Thymus (tissue), 11 donors: Measurements from ENCODE around the gene CFAP99. TPM values are rescaled to one million over a fixed set of nuclear protein-coding genes. Genes with fewer than 3 reads are reported as not detected.

Experiments used
- DNase-seq, 9 donors: peaks; one replicate each; pipeline ENCODE4 v3.0.0-alpha.2; 2013; ENCODE audit warnings: low spot score in 9 of 9, low read depth in 6 of 9, missing footprints in 1 of 9
- H3K27ac ChIP-seq, 2 donors: one replicate each; pipeline ENCODE4 v1.5.1; 2013; ENCODE audit warnings: control low read depth in 1 of 2, low read depth in 1 of 2, low read length in 1 of 2, mild to moderate bottlenecking in 1 of 2, moderate library complexity in 1 of 2
- H3K27me3 ChIP-seq, 2 donors: one replicate each; pipeline ENCODE4 v1.5.1; 2013; ENCODE audit warnings: low read length in 1 of 2; ENCODE audit not compliant: control insufficient read depth in 2 of 2, insufficient read depth in 1 of 2
- H3K36me3 ChIP-seq, 2 donors: one replicate each; pipeline ENCODE4 v1.5.1; 2013; ENCODE audit warnings: low read length in 1 of 2, mild to moderate bottlenecking in 1 of 2, moderate library complexity in 1 of 2; ENCODE audit not compliant: control insufficient read depth in 2 of 2, insufficient read depth in 2 of 2
- H3K4me1 ChIP-seq, 2 donors: one replicate each; pipeline ENCODE4 v1.5.1; 2013; ENCODE audit warnings: low read length in 2 of 2; ENCODE audit not compliant: control insufficient read depth in 2 of 2, insufficient read depth in 2 of 2
- H3K4me3 ChIP-seq, 2 donors: one replicate each; pipeline ENCODE4 v1.5.1; 2013; ENCODE audit warnings: low read length in 2 of 2, control low read depth in 1 of 2, mild to moderate bottlenecking in 1 of 2
- H3K9me3 ChIP-seq, 2 donors: one replicate each; pipeline ENCODE4 v1.5.1; 2013; ENCODE audit warnings: low read length in 1 of 2, mild to moderate bottlenecking in 1 of 2; ENCODE audit not compliant: control insufficient read depth in 2 of 2, insufficient read depth in 1 of 2
- WGBS: extraction: QIAGEN DNeasy Blood & Tissue Kit; methylation state at CpG from one replicate; pipeline ENCODE4 v1.1.7; 2013; 5-methylcytosine and 5-hydroxymethylcytosine counted together
- polyA plus RNA-seq: library from polyadenylated mRNA; stranded (reverse); fragments of 200-250 nt; gene quantifications from one replicate; pipeline ENCODE4 v1.2.3, GENCODE V29; 2013
- total RNA-seq: library from RNA; stranded (reverse); fragments of 120-200 nt; gene quantifications from one replicate; pipeline ENCODE4 v1.2.4, GENCODE V29; 2013
- donor health status: healthy.

Gene CFAP99
- total and polyA plus RNA-seq, 2 donors = 0.18 to 0.19 TPM

DNA sequence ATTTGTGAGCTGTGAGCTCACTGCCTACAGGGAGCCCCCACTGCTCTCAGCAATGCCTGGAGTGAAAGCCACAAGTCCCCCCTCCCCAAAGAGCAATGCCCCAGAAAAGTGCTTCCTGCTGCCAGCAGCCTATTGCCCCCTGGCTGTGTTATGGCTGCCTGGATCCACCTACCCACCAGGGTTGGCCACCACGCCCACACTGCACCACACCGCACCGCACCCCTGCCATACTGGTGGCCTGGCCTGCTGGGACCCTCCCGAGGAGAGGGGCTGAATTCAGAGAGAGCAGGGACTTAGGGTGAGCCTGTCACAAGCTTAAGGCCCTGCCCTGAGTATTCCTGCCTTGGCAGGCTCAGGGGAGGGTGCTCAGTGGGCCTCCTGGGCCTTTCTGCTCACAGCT lies 4.3 kb downstream of the CFAP99 start:
- H3K36me3 ChIP-seq = no peaks in the 10 kb centered on the region
- no peak for DNase-seq
- H3K27me3 ChIP-seq = peaks cover 22 to 61% of the 10 kb centered on the region in 2 donors
- H3K4me3 ChIP-seq = no peak overlapping the region
- no peak overlapping the region for H3K27ac ChIP-seq
- H3K4me1 ChIP-seq = peaks cover 12 to 13% of the 10 kb centered on the region in 2 donors
- 80% methylated on average over 4 of the region's 4 CpGs for WGBS
- H3K9me3 ChIP-seq = peaks cover 0 to 3% of the 10 kb centered on the region in 2 donors

DNA sequence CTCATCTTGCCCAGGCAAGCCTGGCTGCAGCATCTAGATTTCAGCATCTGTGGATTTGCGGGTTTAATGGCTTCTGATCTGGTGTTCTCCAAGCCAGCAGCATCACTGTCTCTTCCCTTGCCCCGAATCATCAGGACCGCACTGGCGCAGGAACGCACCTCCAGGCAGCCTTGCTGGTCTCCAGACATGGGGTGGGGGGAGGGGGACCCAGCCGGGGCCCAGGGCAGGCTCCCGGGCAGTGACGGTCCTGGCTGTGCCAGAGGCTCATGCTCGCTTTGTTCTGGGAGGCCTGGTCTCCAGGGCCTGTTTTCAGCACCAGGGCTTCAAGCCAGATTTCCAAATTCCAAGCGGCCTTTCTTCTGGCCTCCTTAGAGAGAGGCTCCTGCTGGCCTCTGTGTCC lies 4.9 kb downstream of the CFAP99 start:
- Histone ChIP-seq H3K27ac (no peak overlapping the region), H3K9me3 (peaks cover 0 to 3% of the 10 kb centered on the region in 2 donors), H3K4me1 (peaks cover 9 to 12% of the 10 kb centered on the region in 2 donors), H3K27me3 (peaks cover 18 to 60% of the 10 kb centered on the region in 2 donors), H3K4me3 (no peak overlapping the region), H3K36me3 (no peaks in the 10 kb centered on the region)
- WGBS = 90% methylated on average over 10 of the region's 10 CpGs
- no peak for DNase-seq

- H3K4me3 ChIP-seq = no peak overlapping the region
- WGBS = 84% methylated on average over 10 of the region's 10 CpGs
- H3K9me3 ChIP-seq = peaks cover 0 to 3% of the 10 kb centered on the region in 2 donors
- peaks cover under 1 to 5% of the 10 kb centered on the region in 2 donors for H3K4me1 ChIP-seq
- H3K27me3 ChIP-seq = peaks cover 14 to 51% of the 10 kb centered on the region in 2 donors
- H3K27ac ChIP-seq = no peak overlapping the region
- no peak for DNase-seq
- no peaks in the 10 kb centered on the region for H3K36me3 ChIP-seq
Observed at GRCh38 chr4:2424581-2424980, 5.8 kb downstream of the CFAP99 start.

GRCh38 chr4:2425386-2426068 lies 6.8 kb downstream of the CFAP99 start:
- 98% methylated on average over 13 of the region's 13 CpGs for WGBS
- no peak overlapping the region for H3K27ac ChIP-seq
- no peaks in the 10 kb centered on the region for H3K4me1 ChIP-seq
- H3K27me3 ChIP-seq = peaks cover 5 to 42% of the 10 kb centered on the region in 2 donors
- H3K36me3 ChIP-seq = no peaks in the 10 kb centered on the region
- peaks cover 0 to 3% of the 10 kb centered on the region in 2 donors for H3K9me3 ChIP-seq
- no peak for DNase-seq
- H3K4me3 ChIP-seq = no peak overlapping the region

DNA sequence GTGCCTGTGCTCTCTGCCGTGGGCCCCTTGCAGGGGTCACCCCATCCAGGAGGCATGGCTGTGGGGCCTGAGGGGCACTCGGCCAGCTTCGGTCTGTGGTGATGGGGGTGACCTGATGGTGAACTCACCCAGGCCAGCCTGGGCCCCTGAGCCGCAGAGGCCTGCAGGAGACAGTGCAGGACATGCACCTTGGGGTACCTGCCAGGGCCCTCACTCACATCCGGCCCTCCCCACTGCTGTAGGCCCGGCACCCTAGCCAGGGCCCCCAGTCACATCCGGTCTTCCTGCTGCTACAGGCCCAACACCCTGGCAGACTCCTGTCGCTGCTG lies 7.3 kb downstream of the CFAP99 start:
- no peak overlapping the region for H3K4me3 ChIP-seq
- peaks cover 0 to 3% of the 10 kb centered on the region in 2 donors for H3K9me3 ChIP-seq
- DNase-seq = no peak
- WGBS = 93% methylated on average over 8 of the region's 8 CpGs
- H3K27me3 ChIP-seq = peaks cover 0 to 37% of the 10 kb centered on the region in 2 donors
- H3K36me3 ChIP-seq = no peaks in the 10 kb centered on the region
- H3K4me1 ChIP-seq = no peaks in the 10 kb centered on the region
- no peak overlapping the region for H3K27ac ChIP-seq

DNA sequence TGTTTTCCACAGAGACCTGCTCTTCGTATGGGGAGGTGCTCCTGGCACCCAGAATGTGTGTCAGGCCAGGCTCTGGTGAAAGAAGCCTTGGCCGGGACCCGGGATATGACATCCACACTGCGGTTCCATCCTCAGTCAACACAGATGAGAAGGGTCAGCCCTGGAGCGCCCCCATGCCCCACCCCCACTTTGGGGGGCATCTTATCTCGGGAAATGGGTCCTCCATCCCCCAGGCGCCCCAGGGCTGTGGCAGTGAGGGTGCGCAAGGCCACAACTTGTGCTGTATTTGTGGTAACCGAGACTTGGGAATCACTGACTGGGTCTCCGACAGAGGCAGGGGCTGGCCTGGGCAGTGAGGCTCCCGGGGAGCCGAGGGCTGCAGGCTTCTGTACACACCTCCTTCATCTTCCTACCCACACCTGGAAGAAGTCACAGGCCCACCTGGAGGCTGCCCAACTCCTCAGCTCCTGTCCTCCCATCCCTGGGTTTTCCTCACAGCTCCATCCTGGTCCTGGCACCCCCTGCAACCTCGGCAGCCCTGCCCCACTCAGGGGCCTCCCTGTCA lies 8.0 kb downstream of the CFAP99 start:
- Histone ChIP-seq H3K4me3 (no peak overlapping the region), H3K27me3 (peaks cover 0 to 29% of the 10 kb centered on the region in 2 donors), H3K36me3 (no peaks in the 10 kb centered on the region), H3K27ac (no peak overlapping the region), H3K9me3 (peaks cover 0 to 3% of the 10 kb centered on the region in 2 donors), H3K4me1 (no peaks in the 10 kb centered on the region)
- WGBS = 91% methylated on average over 13 of the region's 13 CpGs
- no peak for DNase-seq

DNA sequence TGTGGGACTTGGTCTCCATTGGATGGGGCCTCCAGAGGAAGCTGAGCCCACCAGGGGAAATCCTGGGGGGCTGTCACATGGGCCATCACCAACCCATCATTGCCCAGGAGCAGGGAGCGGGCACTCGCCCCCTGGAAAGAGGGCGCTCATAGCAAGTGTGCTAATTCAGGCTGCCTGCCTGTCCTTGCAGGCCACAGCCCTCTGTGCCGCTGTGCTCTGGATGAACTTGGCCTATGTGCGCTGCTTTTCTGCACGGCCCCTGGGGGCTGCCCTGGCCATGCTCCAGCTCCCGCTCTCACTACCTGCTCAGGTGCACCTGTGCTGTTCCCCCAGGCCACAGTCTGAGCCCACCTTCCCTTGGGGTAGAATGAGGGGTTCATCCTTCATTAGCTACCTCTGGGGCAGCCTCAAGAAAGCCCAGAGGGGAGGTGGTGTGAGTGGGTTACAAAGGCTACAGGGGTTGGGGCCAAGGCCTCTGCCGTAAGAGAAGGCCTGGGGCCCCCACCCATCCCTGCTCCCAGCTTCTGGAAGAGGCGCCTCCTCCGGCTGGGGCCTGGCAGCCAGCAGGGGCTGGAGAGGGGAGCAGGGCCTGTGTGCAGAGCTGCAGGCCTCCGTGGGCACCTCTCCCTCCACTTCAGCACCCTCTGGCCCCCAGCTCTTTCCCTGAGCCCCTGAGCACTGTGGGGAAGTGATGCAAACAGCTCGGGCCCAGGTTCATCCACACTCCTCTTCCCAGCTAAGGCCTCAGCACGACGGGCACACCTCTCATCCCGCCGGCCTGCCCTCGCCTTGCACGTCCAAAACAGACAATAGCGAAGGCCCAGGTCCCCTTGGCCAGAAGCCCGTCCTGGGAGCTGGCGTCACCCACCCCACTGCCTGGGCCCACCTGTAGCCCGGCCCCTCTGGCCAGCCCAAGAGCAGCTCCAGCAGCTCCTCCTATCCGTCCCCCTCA lies 8.9 kb downstream of the CFAP99 start:
- Histone ChIP-seq H3K4me1 (no peaks in the 10 kb centered on the region), H3K27me3 (peaks cover 0 to 20% of the 10 kb centered on the region in 2 donors), H3K9me3 (peaks cover 0 to 3% of the 10 kb centered on the region in 2 donors), H3K27ac (no peak overlapping the region), H3K4me3 (no peak overlapping the region), H3K36me3 (no peaks in the 10 kb centered on the region)
- no peak for DNase-seq
- WGBS = 96% methylated on average over 23 of the region's 23 CpGs

DNA sequence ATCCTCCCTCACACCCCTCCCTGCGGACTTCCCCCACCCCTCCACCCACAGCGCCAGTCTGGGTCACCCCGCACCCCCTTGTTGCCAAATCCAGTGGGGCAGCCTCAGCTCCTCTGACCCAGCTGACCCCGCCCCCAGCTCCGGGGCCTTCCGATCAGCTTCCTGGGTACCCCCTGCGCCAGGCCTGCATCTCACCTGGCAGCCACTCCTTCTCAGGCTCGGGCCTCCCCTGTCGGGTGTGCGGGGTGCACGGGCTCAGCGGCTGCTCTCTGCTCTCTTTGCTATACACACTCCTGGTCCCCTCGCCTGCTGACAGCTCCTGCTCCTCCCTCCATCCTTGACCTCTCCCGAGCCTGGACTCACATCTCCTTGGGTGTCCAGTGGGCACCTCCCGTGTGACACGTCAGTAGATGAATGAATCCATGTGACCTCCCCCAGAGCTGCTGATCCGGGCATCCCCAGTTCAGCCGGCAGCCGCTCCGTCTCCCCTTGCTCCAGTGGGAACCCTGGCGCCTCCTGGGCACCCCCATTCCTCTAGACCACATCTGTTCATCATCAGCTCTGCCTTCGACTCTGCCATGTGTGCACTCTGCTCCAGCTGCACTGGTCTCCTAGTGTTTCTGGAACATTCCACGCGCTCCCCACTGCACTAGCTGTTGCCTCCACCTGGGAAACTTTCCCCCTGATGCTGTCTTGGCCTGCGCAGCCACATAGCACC lies 9.9 kb downstream of the CFAP99 start:
- 92% methylated on average over 25 of the region's 25 CpGs for WGBS
- peaks cover 0 to 3% of the 10 kb centered on the region in 2 donors for H3K9me3 ChIP-seq
- no peak for DNase-seq
- H3K36me3 ChIP-seq = no peaks in the 10 kb centered on the region
- H3K4me3 ChIP-seq = no peak overlapping the region
- no peaks in the 10 kb centered on the region for H3K4me1 ChIP-seq
- H3K27ac ChIP-seq = no peak overlapping the region
- peaks cover 2 to 15% of the 10 kb centered on the region in 2 donors for H3K27me3 ChIP-seq
